ENCODE measurements around the gene MIDN. TPM values are rescaled to one million over a fixed set of nuclear protein-coding genes. Genes with fewer than 3 reads are reported as not detected.

Gene MIDN
- polyA plus RNA-seq, 1 donor from 2014 or later: 24.8 TPM

DNA sequence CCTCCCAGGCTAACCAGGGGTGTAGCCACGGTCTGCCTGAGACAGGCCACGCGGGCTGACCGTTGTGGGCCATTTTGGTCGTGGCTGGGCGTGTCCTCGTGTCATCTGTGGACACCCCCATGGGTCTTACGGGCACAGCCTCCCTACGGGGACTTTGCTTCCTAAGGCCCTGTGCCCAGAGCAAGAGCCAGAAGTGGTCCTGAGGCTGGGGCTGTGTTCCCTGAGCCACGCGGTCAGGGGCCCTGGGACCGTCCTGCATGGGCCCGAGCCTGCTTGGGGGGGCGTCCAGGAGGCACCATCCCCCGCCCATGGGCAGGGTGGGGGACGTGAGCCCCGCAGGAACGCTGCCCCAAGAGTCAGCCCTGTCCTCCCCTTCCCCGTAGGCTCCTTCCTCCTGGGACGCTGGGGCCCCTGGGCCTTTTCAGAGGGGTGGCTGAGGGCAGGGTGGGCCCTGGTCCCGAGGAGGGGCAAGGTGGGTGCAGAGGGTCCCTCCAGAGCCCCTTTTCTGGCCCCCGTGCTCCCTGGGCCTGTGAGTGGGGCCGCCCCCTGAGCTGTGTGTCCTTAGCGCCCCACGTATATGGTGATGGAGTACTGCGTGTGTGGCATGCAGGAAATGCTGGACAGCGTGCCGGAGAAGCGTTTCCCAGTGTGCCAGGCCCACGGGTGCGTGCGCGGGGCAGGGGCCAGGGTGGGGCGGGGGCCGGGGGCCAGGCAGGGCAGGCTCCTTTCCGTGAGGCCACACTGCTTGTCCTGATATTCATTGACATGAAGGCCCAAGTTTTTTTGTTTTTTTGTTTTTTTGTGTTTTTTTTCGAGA, 29.4 kb upstream of the MIDN start:
- no peaks in the 10 kb centered on the region for H3K9me2 ChIP-seq (ENCODE audit: insufficient read depth, low read length)
- H3K4me2 ChIP-seq (ENCODE audit: low read length): no peak overlapping the region
- H2AFZ ChIP-seq (ENCODE audit: low read depth, low read length): no peak overlapping the region
- no peaks in the 10 kb centered on the region for H3K36me3 ChIP-seq (ENCODE audit: insufficient read depth, low read length)
- TF ChIP-seq, protein P1, sequence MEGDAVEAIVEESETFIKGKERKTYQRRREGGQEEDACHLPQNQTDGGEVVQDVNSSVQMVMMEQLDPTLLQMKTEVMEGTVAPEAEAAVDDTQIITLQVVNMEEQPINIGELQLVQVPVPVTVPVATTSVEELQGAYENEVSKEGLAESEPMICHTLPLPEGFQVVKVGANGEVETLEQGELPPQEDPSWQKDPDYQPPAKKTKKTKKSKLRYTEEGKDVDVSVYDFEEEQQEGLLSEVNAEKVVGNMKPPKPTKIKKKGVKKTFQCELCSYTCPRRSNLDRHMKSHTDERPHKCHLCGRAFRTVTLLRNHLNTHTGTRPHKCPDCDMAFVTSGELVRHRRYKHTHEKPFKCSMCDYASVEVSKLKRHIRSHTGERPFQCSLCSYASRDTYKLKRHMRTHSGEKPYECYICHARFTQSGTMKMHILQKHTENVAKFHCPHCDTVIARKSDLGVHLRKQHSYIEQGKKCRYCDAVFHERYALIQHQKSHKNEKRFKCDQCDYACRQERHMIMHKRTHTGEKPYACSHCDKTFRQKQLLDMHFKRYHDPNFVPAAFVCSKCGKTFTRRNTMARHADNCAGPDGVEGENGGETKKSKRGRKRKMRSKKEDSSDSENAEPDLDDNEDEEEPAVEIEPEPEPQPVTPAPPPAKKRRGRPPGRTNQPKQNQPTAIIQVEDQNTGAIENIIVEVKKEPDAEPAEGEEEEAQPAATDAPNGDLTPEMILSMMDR (IDR thresholded peaks at IDR 0.05; ENCODE audit: poor library complexity, severe bottlenecking): no peak
- no peaks in the 10 kb centered on the region for H3K9me3 ChIP-seq (ENCODE audit: low read length)
- no peak overlapping the region for H3K9ac ChIP-seq (ENCODE audit: low read length)
- H3K27me3 ChIP-seq (ENCODE audit: insufficient read depth, low read depth, low read length): no peaks in the 10 kb centered on the region
- peaks cover 9% of the 10 kb centered on the region for H3K79me2 ChIP-seq (replicated peaks; ENCODE audit: insufficient read depth, low read length)
- H3F3A ChIP-seq (ENCODE audit: insufficient read depth, low read length, poor library complexity, severe bottlenecking): no peaks in the 10 kb centered on the region
- H3K4me3 ChIP-seq (ENCODE audit: low read length): no peak overlapping the region
- no peak overlapping the region for H3K27ac ChIP-seq (ENCODE audit: low read length)
- H4K20me1 ChIP-seq (ENCODE audit: insufficient read depth): no peaks in the 10 kb centered on the region

DNA sequence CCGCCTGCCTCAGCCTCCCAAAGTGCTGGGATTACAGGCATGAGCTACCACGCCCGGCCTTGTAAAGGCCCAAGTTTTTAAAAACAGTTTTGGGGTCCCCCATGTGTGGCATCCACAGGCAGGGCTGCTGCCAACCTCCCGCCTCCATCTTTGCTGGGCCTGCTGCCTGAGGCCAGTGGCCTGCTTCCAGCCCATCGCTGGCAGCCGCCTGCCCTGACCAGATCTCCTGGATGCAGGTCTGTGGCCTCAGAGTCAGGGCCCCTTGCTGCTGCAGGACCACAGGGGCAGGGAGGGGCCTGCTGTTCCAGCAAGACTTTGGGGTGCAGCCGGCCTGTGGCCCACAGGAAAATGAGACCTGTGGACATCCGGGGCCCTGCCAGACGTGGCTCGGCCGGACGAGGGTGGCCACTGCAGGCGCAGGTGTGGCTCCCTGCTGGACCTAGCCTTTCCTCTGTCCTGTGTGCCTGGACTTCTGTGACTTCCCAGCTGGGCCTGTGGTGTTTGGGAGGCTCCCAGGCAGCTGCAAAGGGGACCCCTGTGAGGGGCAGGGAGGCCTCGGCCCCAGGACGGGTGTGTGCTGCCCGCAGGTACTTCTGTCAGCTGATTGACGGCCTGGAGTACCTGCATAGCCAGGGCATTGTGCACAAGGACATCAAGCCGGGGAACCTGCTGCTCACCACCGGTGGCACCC, 28.5 kb upstream of the MIDN start:
- Histone ChIP-seq H3K9me2 (ENCODE audit: insufficient read depth, low read length) (no peaks in the 10 kb centered on the region), H2AFZ (ENCODE audit: low read depth, low read length) (no peak overlapping the region), H3K4me2 (ENCODE audit: low read length) (no peak overlapping the region), H3F3A (ENCODE audit: insufficient read depth, low read length, poor library complexity, severe bottlenecking) (no peaks in the 10 kb centered on the region), H3K36me3 (ENCODE audit: insufficient read depth, low read length) (no peaks in the 10 kb centered on the region), H3K79me2 (replicated peaks; ENCODE audit: insufficient read depth, low read length) (peaks cover 7% of the 10 kb centered on the region), H3K27me3 (ENCODE audit: insufficient read depth, low read depth, low read length) (no peaks in the 10 kb centered on the region), H3K9ac (ENCODE audit: low read length) (no peak overlapping the region), H4K20me1 (ENCODE audit: insufficient read depth) (no peaks in the 10 kb centered on the region), H3K4me3 (ENCODE audit: low read length) (no peak overlapping the region), H3K27ac (ENCODE audit: low read length) (no peak overlapping the region), H3K9me3 (ENCODE audit: low read length) (no peaks in the 10 kb centered on the region)
- TF ChIP-seq, protein P1 (IDR thresholded peaks at IDR 0.05; ENCODE audit: poor library complexity, severe bottlenecking): no peak
- TF ChIP-seq EZH2 (IDR thresholded peaks at IDR 0.05; ENCODE audit: borderline replicate concordance, insufficient read depth, low read length, poor library complexity, severe bottlenecking) (no peak), RAD21 (conservative IDR thresholded peaks at IDR 0.05) (no peak), EP300 (conservative IDR thresholded peaks at IDR 0.05; ENCODE audit: poor library complexity, severe bottlenecking) (no peak), SMC3 (conservative IDR thresholded peaks at IDR 0.05; ENCODE audit: poor library complexity) (no peak), TAF1 (IDR thresholded peaks at IDR 0.05; ENCODE audit: low read depth) (no peak), POLR2AphosphoS5 (IDR thresholded peaks at IDR 0.05) (no peak), MXI1 (conservative IDR thresholded peaks at IDR 0.05; ENCODE audit: poor library complexity, severe bottlenecking) (no peak)
- TF ChIP-seq, protein P2, sequence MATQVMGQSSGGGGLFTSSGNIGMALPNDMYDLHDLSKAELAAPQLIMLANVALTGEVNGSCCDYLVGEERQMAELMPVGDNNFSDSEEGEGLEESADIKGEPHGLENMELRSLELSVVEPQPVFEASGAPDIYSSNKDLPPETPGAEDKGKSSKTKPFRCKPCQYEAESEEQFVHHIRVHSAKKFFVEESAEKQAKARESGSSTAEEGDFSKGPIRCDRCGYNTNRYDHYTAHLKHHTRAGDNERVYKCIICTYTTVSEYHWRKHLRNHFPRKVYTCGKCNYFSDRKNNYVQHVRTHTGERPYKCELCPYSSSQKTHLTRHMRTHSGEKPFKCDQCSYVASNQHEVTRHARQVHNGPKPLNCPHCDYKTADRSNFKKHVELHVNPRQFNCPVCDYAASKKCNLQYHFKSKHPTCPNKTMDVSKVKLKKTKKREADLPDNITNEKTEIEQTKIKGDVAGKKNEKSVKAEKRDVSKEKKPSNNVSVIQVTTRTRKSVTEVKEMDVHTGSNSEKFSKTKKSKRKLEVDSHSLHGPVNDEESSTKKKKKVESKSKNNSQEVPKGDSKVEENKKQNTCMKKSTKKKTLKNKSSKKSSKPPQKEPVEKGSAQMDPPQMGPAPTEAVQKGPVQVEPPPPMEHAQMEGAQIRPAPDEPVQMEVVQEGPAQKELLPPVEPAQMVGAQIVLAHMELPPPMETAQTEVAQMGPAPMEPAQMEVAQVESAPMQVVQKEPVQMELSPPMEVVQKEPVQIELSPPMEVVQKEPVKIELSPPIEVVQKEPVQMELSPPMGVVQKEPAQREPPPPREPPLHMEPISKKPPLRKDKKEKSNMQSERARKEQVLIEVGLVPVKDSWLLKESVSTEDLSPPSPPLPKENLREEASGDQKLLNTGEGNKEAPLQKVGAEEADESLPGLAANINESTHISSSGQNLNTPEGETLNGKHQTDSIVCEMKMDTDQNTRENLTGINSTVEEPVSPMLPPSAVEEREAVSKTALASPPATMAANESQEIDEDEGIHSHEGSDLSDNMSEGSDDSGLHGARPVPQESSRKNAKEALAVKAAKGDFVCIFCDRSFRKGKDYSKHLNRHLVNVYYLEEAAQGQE (IDR thresholded peaks at IDR 0.05; ENCODE audit: borderline replicate concordance): no peak
